ENCODE measurements around the gene POU1F1.

DNA sequence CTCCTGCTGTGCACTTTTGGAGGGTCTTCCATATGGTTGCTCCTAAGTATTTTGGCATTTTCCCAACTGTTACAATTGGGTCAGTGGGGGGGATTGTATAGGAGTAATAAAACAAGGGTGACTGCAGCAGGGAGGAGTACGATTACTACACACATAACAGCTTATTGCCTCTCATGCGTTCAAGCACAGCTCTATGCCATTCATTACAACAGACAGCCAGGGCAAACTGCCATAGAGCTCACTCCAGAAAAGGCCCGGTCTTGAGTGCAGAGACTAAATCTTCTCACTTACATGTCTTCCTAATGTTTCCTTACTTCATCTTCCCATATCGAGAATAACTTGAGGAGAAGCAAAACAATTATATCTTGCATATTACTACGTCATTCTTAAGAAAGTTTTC is 50.7 kb downstream of the POU1F1 start:
- TF ChIP-seq, protein P1, sequence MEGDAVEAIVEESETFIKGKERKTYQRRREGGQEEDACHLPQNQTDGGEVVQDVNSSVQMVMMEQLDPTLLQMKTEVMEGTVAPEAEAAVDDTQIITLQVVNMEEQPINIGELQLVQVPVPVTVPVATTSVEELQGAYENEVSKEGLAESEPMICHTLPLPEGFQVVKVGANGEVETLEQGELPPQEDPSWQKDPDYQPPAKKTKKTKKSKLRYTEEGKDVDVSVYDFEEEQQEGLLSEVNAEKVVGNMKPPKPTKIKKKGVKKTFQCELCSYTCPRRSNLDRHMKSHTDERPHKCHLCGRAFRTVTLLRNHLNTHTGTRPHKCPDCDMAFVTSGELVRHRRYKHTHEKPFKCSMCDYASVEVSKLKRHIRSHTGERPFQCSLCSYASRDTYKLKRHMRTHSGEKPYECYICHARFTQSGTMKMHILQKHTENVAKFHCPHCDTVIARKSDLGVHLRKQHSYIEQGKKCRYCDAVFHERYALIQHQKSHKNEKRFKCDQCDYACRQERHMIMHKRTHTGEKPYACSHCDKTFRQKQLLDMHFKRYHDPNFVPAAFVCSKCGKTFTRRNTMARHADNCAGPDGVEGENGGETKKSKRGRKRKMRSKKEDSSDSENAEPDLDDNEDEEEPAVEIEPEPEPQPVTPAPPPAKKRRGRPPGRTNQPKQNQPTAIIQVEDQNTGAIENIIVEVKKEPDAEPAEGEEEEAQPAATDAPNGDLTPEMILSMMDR (conservative IDR thresholded peaks at IDR 0.05 in 1 of 2, IDR thresholded peaks at IDR 0.05 in 1 of 2; ENCODE audit: low read depth in 1 of 2, low read length in 2 of 2) = no peak
- TF ChIP-seq EZH2 (IDR thresholded peaks at IDR 0.05; ENCODE audit: low read length, missing control alignments) = no peak

Data from fibroblast of lung (primary cell).